H1 (cell line): ENCODE results near the gene NTRK2. TPM values are rescaled to one million over a fixed set of nuclear protein-coding genes. Genes with fewer than 3 reads are reported as not detected.

Experiments used
- CTCF ChIA-PET: fragments of 300-600 bp; sonication (Branson Sonifier 250); formaldehyde crosslinking; loops from one replicate; lab custom pipeline; 2021; ENCODE audit not compliant: partially characterized antibody; lab: Charles Lee
- POLR2A ChIA-PET: fragments of 300-600 bp; sonication (Branson Sonifier 250); formaldehyde crosslinking; loops from one replicate; lab custom pipeline; 2021; ENCODE audit warnings: inconsistent platforms; ENCODE audit not compliant: partially characterized antibody; lab: Charles Lee
- DNase-seq, 2 experiments: peaks; one replicate each; pipeline versions ENCODE4 v3.0.0 to v3.0.0-alpha.2; 2010 to 2022; ENCODE audit warnings: low spot score in 2 of 2, low read depth in 1 of 2, mixed read lengths in 1 of 2
- FAIRE-seq: peaks from 2 replicates; lab custom pipeline; 2011; peaks lifted over from hg19 to GRCh38; lab: Jason Lieb, UNC
- H2AFZ ChIP-seq: 2 replicates; pipeline ENCODE4 v1.8.1; 2012; ENCODE audit warnings: low read length, inconsistent platforms
- H2AK5ac ChIP-seq: 2 replicates; pipeline ENCODE4 v1.6.1; 2013; ENCODE audit warnings: low read depth, low read length
- H2BK120ac ChIP-seq: replicated peaks from 2 replicates; pipeline ENCODE3; 2013; ENCODE audit warnings: low read depth, low read length, inconsistent platforms
- H2BK12ac ChIP-seq: 2 replicates; pipeline ENCODE4 v1.6.1; 2013; ENCODE audit warnings: low read depth, low read length
- H2BK15ac ChIP-seq: 2 replicates; pipeline ENCODE4 v1.6.1; 2013; ENCODE audit warnings: low read length
- H2BK20ac ChIP-seq: 2 replicates; pipeline ENCODE4 v1.6.1; 2013; ENCODE audit warnings: low read length
- H2BK5ac ChIP-seq: 2 replicates; pipeline ENCODE4 v1.6.1; 2013; ENCODE audit warnings: low read depth, low read length
- H3K14ac ChIP-seq: 2 replicates; pipeline ENCODE4 v1.6.1; 2013; ENCODE audit warnings: inconsistent platforms; ENCODE audit not compliant: insufficient read length
- H3K18ac ChIP-seq: 2 replicates; pipeline ENCODE4 v1.6.1; 2013; ENCODE audit warnings: low read length; ENCODE audit errors: extremely low read depth
- H3K23ac ChIP-seq: 2 replicates; pipeline ENCODE4 v1.6.1; 2013; ENCODE audit warnings: inconsistent platforms; ENCODE audit not compliant: insufficient read length
- H3K23me2 ChIP-seq: 2 replicates; pipeline ENCODE4 v1.6.1; 2013; ENCODE audit warnings: low read depth, low read length
- H3K27ac ChIP-seq: 2 replicates; pipeline ENCODE4 v1.6.1; 2011; ENCODE audit warnings: low read depth, low read length, inconsistent platforms
- H3K27me3 ChIP-seq, 4 experiments: replicated peaks in 1 of 4; 1 replicate in 1 of 4; 2 replicates in 3 of 4; pipeline versions ENCODE4 v1.6.1 to v1.8.1; 2011 to 2013; ENCODE audit warnings: low read length in 3 of 4, mild to moderate bottlenecking in 3 of 4, inconsistent platforms in 2 of 4, mixed read lengths in 2 of 4, moderate library complexity in 1 of 4; ENCODE audit not compliant: control insufficient read depth in 3 of 4, insufficient read depth in 3 of 4; ENCODE audit errors: extremely low read depth in 1 of 4
- H3K36me3 ChIP-seq, 4 experiments: 2 replicates each; pipeline versions ENCODE4 v1.6.1 to v1.8.1; 2011 to 2013; ENCODE audit warnings: mild to moderate bottlenecking in 4 of 4, low read length in 3 of 4, moderate library complexity in 2 of 4, control low read depth in 1 of 4, inconsistent platforms in 1 of 4; ENCODE audit not compliant: insufficient read depth in 4 of 4, control insufficient read depth in 2 of 4
- H3K4ac ChIP-seq: replicated peaks from 2 replicates; pipeline ENCODE3; 2013; ENCODE audit warnings: low read length, low read depth, mixed read lengths, inconsistent platforms; ENCODE audit not compliant: insufficient read length
- H3K4me1 ChIP-seq, 4 experiments: replicated peaks in 1 of 4; 1 replicate in 1 of 4; 2 replicates in 3 of 4; pipeline versions ENCODE4 v1.6.1 to v1.8.1; 2011 to 2013; ENCODE audit warnings: low read length in 3 of 4, inconsistent platforms in 2 of 4, mixed read lengths in 1 of 4; ENCODE audit not compliant: insufficient read depth in 4 of 4, control insufficient read depth in 3 of 4
- H3K4me2 ChIP-seq, 2 experiments: 2 replicates each; pipeline versions ENCODE4 v1.6.1 to v1.8.1; 2011 to 2013; ENCODE audit warnings: low read depth in 2 of 2, low read length in 2 of 2, control low read depth in 1 of 2, inconsistent platforms in 1 of 2, mild to moderate bottlenecking in 1 of 2; ENCODE audit not compliant: insufficient read depth in 1 of 2
- H3K4me3 ChIP-seq, 4 experiments: fragments of 200-600, 300-600 bp in 1 of 4; sonication (generic), shearing (Covaris generic), sonication (Bioruptor Twin) in 1 of 4; 2 replicates each; pipeline versions ENCODE4 v1.5.1 to v1.8.1; 2011 to 2016; ENCODE audit warnings: low read length in 4 of 4, low read depth in 3 of 4, control low read depth in 2 of 4, inconsistent platforms in 2 of 4, mild to moderate bottlenecking in 2 of 4, mixed read lengths in 1 of 4, moderate library complexity in 1 of 4; ENCODE audit not compliant: insufficient read depth in 2 of 4; ENCODE audit errors: extremely low read depth in 1 of 4
- H3K56ac ChIP-seq: replicated peaks from 2 replicates; pipeline ENCODE3; 2013; ENCODE audit warnings: low read depth, mild to moderate bottlenecking, mixed read lengths, low read length, inconsistent platforms; ENCODE audit not compliant: insufficient read length
- H3K79me1 ChIP-seq: 2 replicates; pipeline ENCODE4 v1.6.1; 2013; ENCODE audit warnings: low read depth, low read length, control low read depth
- H3K79me2 ChIP-seq, 2 experiments: 2 replicates each; pipeline versions ENCODE4 v1.6.1 to v1.8.1; 2012 to 2013; ENCODE audit warnings: low read length in 2 of 2, mild to moderate bottlenecking in 2 of 2, inconsistent platforms in 1 of 2; ENCODE audit not compliant: insufficient read depth in 2 of 2, control insufficient read depth in 1 of 2
- H3K9ac ChIP-seq, 4 experiments: replicated peaks in 1 of 4; 1 replicate in 1 of 4; 2 replicates in 3 of 4; pipeline versions ENCODE4 v1.6.1 to v1.8.1; 2011 to 2013; ENCODE audit warnings: low read depth in 3 of 4, low read length in 3 of 4, control low read depth in 2 of 4, mild to moderate bottlenecking in 2 of 4, moderate library complexity in 2 of 4, inconsistent platforms in 1 of 4; ENCODE audit errors: extremely low read depth in 1 of 4
- H3K9me3 ChIP-seq, 2 experiments: 2 replicates each; pipeline versions ENCODE4 v1.6.1 to v1.8.1; 2012 to 2013; ENCODE audit warnings: mild to moderate bottlenecking in 2 of 2, moderate library complexity in 2 of 2, control low read depth in 1 of 2, inconsistent platforms in 1 of 2, low read depth in 1 of 2, low read length in 1 of 2, mixed read lengths in 1 of 2; ENCODE audit not compliant: insufficient read depth in 2 of 2
- H4K20me1 ChIP-seq, 2 experiments: replicated peaks in 1 of 2; 2 replicates each; pipeline versions ENCODE3 to v1.8.1; 2011 to 2013; ENCODE audit warnings: inconsistent platforms in 2 of 2, low read length in 2 of 2, mild to moderate bottlenecking in 1 of 2; ENCODE audit not compliant: insufficient read depth in 2 of 2, control insufficient read depth in 1 of 2
- H4K5ac ChIP-seq: 2 replicates; pipeline ENCODE4 v1.6.1; 2013; ENCODE audit warnings: low read length, low read depth, mixed read lengths, inconsistent platforms; ENCODE audit not compliant: insufficient read length
- H4K8ac ChIP-seq: 2 replicates; pipeline ENCODE4 v1.8.0; 2013; ENCODE audit warnings: mild to moderate bottlenecking, moderate library complexity, low read length, inconsistent platforms; ENCODE audit not compliant: insufficient read depth; ENCODE audit errors: extremely low read depth
- H4K91ac ChIP-seq: replicated peaks from 2 replicates; pipeline ENCODE3; 2013; ENCODE audit warnings: low read length, mixed read lengths, inconsistent platforms; ENCODE audit not compliant: insufficient read length
- POU5F1 ChIP-seq: IDR thresholded peaks from 2 replicates; pipeline ENCODE4 v1.6.1; 2011; ENCODE audit warnings: low read depth, mild to moderate bottlenecking, low read length, moderate library complexity
- TBP ChIP-seq: IDR thresholded peaks from 2 replicates; pipeline ENCODE4 v1.6.1; 2011; ENCODE audit warnings: low read depth, low read length, improper control_type of control experiment
- WGBS, 2 experiments: shearing (Covaris generic) in 1 of 2; methylation state at CpG; one replicate each; pipeline versions ENCODE4 v1.1.6 to v1.1.7; 2013 to 2015; ENCODE audit warnings: low lambda C conversion rate in 2 of 2, mixed read lengths in 2 of 2, inconsistent platforms in 1 of 2, low coverage in 1 of 2, missing lambda C conversion rate in 1 of 2; ENCODE audit not compliant: insufficient replicate concordance in 2 of 2, insufficient coverage in 1 of 2, insufficient read length in 1 of 2; ENCODE audit errors: extremely low coverage in 1 of 2, missing lambda C conversion rate in 1 of 2; 5-methylcytosine and 5-hydroxymethylcytosine counted together
- polyA plus RNA-seq, 7 experiments: library from polyadenylated mRNA; depleted of rRNA in 3 of 7; stranded (reverse) in 5 of 7; unstranded in 2 of 7; fragments of >200 nt in 5 of 7; fragments of 200-250 nt in 2 of 7; gene quantifications; 1 replicate in 5 of 7; 2 replicates in 1 of 7; 4 replicates in 1 of 7; pipeline versions ENCODE4 v1.2.1 to v1.2.3, GENCODE V29; 2011 to 2013; ENCODE audit warnings: missing spikeins in 2 of 7, mixed read lengths in 2 of 7
- total RNA-seq: library from RNA; stranded (reverse); fragmentation: NEBNext Ultra II Directional; extraction: Animal tissue kit (Norgen Biotek cat#: 25700); gene quantifications from 2 replicates; pipeline ENCODE4 v1.2.1, GENCODE V29; 2021

Gene NTRK2
- total and polyA plus RNA-seq, 2 of the 8 experiments (the other 6 are each of a cell fraction or from before 2014, with no cell fraction given), result 0.03 to 0.04 TPM

DNA sequence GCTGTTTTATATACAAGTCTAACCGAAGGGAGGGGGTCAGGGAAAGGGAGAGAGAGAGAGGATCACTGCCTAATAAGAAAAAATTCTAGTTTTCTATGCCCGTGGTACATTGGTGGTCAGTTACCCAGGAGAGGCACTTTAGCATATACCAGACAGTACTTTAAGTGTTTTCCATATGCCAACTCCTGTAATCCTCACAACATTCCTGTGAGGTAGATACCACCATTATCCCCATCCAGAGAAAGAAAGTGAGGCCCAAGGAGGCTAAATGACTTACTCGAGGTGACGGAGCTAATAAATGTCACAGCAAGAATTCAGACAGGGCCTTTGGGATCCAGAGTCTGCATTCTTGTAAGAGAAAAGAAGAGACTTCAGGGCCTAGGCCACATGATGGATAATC lies 161.8 kb downstream of the NTRK2 start:
- Histone ChIP-seq H3K23me2 (no peaks in the 10 kb centered on the region), H3K4me1 (peaks cover 1 to 18% (median 6%) of the 10 kb centered on the region in 4 experiments; a peak in 3 of 7 replicates), H4K5ac (no peak overlapping the region), H3K36me3 (no peaks in the 10 kb centered on the region; a peak in 1 of 8 replicates), H4K20me1 (no peaks in the 10 kb centered on the region), H3K4me3 (no peak overlapping the region), H3K79me1 (no peaks in the 10 kb centered on the region), H3K56ac (no peak overlapping the region), H3K23ac (no peak overlapping the region), H2BK5ac (no peak overlapping the region), H2BK15ac (no peak overlapping the region), H4K91ac (no peak overlapping the region), H4K8ac (no peak overlapping the region), H3K79me2 (no peaks in the 10 kb centered on the region), H3K4ac (no peak overlapping the region), H3K14ac (no peak overlapping the region), H2AFZ (no peak overlapping the region), H3K4me2 (no peak overlapping the region), H3K27me3 (no peaks in the 10 kb centered on the region), H2BK12ac (no peak overlapping the region), H2BK20ac (no peak overlapping the region), H2BK120ac (no peak overlapping the region), H3K9ac (no peak overlapping the region), H3K27ac (no peak overlapping the region), H2AK5ac (no peak overlapping the region), H3K9me3 (no peaks in the 10 kb centered on the region), H3K18ac (no peak overlapping the region)
- DNase-seq, result no peak
- ChIA-PET CTCF (interaction anchor here (0.7 kb wide), 1 partner anchor 9 kb away, joined by 3 read pairs; no protein-coding TSS in a partner anchor), POLR2A (no interaction called here)
- 91% methylated on average over 4 of the region's 4 CpGs; no CpG with 5 or more reads in 1 of the 2 experiments for WGBS, 2 experiments
- FAIRE-seq, result no peak
- no peak for TF ChIP-seq TBP
- no peak for TF ChIP-seq POU5F1
